Measurements from ENCODE around the gene UVRAG. TPM values are rescaled to one million over a fixed set of nuclear protein-coding genes. Genes with fewer than 3 reads are reported as not detected.

Gene UVRAG
- total and polyA plus RNA-seq, 2 of the 4 experiments (the other 2 are of a cell fraction), result 5.6 to 10.9 TPM

DNA sequence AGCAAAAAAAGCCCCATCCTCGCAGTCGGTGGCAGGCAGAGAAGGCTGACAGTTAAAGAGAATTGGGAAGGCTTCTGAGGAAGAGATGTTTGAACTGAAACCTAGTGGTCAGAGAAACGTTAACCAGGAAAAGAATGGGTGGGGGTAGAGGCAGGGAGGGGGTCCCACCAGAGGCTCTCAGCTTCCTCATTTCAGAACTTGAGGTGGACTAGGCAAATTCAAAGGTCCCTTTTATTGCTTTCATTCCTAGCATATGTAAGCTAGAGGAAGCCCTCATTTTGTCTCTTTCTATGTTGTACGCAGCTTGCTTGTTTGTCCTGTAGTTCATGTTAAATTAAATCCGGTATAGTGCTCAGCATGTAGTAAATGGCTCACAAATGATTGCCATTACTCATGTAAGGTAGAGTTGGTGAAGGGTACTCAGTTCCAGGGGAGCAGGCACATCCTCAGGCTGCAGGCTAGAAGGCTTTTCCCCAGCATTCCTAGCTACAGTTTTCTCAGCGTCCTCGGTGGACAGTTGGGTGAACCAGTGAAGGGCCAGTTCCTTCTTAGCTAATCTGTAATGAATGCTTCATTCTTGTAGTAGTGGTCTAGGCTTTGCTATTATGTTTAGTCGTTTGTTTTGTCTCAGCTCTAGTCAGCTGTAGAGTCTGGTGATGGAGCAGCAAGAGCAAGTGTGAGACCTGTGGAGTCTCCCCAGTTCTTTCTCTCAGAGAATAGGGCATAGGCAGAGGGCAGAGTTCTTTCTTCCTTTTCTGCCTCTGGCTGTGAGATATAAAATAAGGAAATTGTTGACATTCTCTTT lies 58.6 kb downstream of the UVRAG start:
- Histone ChIP-seq H3K23ac (ENCODE audit: low read depth, low read length) (no peak overlapping the region), H3K9me1 (ENCODE audit: insufficient read depth, low read length) (no peaks in the 10 kb centered on the region), H2BK20ac (ENCODE audit: low read depth, low read length) (no peak overlapping the region), H4K5ac (ENCODE audit: low read depth, low read length) (no peak overlapping the region), H3K9ac (ENCODE audit: low read depth, low read length) (no peak overlapping the region), H3K4me2 (ENCODE audit: low read depth, low read length) (no peak overlapping the region), H3K79me1 (ENCODE audit: low read depth in 1 of 2, low read length in 2 of 2) (0 out of 4 replicates have a peak, but pooled peaks cover 0 to 4% of the 10 kb centered on the region in 2 experiments), H3K27me3 (ENCODE audit: control insufficient read depth, insufficient read depth, low read length) (no peaks in the 10 kb centered on the region), H3K4me1 (ENCODE audit: control insufficient read depth, insufficient read depth, low read length) (no peaks in the 10 kb centered on the region), H3K14ac (replicated peaks; ENCODE audit: low read depth, low read length) (no peak overlapping the region), H4K20me1 (ENCODE audit: insufficient read depth, low read length) (no peaks in the 10 kb centered on the region; the same call in 1 of the 2 replicates), H2BK5ac (ENCODE audit: low read depth, low read length, poor library complexity, severe bottlenecking) (no peak overlapping the region), H2BK120ac (ENCODE audit: low read depth, low read length) (no peak overlapping the region), H3K4me3 (ENCODE audit: insufficient read depth, low read depth, low read length) (no peak overlapping the region), H2AK5ac (ENCODE audit: low read depth, low read length) (no peak overlapping the region), H4K91ac (ENCODE audit: insufficient read depth, low read depth, low read length) (no peak overlapping the region), H3K18ac (ENCODE audit: low read depth, low read length) (no peak overlapping the region), H3K27ac (ENCODE audit: insufficient read depth, low read length) (no peak overlapping the region), H3K4ac (ENCODE audit: low read depth, low read length) (no peak overlapping the region), H2BK15ac (ENCODE audit: low read depth, low read length) (no peak overlapping the region), H3K36me3 (ENCODE audit: control insufficient read depth, insufficient read depth, low read length) (0 out of 2 replicates have a peak, but pooled peaks cover 1% of the 10 kb centered on the region), H2AFZ (replicated peaks; ENCODE audit: low read length, poor library complexity) (no peak overlapping the region), H2AK9ac (replicated peaks; ENCODE audit: low read depth, low read length, poor library complexity) (no peak overlapping the region), H4K8ac (ENCODE audit: low read depth in 2 of 2, low read length in 2 of 2) (no peak overlapping the region), H3K56ac (ENCODE audit: extremely low read depth, insufficient read depth, low read length) (no peak overlapping the region), H3K9me3 (ENCODE audit: control insufficient read depth, insufficient read depth, low read length) (no peaks in the 10 kb centered on the region)
- intact Hi-C loops (cut with micrococcal nuclease), result no loop called here
- TF ChIP-seq RCOR1 (IDR thresholded peaks at IDR 0.05; ENCODE audit: insufficient replicate concordance, low read length) (no peak), BHLHE40 (IDR thresholded peaks at IDR 0.05; ENCODE audit: low read depth, low read length) (no peak), SMC3 (IDR thresholded peaks at IDR 0.05; ENCODE audit: low read depth, low read length) (no peak), FOS (IDR thresholded peaks at IDR 0.05; ENCODE audit: low read depth, low read length) (no peak), RFX5 (IDR thresholded peaks at IDR 0.05; ENCODE audit: low read depth, low read length) (no peak), NFE2L2 (IDR thresholded peaks at IDR 0.05; ENCODE audit: low read depth, low read length) (no peak), CEBPB (IDR thresholded peaks at IDR 0.05; ENCODE audit: low read depth, low read length) (no peak), RAD21 (IDR thresholded peaks at IDR 0.05; ENCODE audit: low read length) (no peak), MAFK (IDR thresholded peaks at IDR 0.05; ENCODE audit: low read depth, low read length) (no peak), MAZ (IDR thresholded peaks at IDR 0.05; ENCODE audit: borderline replicate concordance, low read depth, low read length) (no peak)
- TF ChIP-seq, protein P1, sequence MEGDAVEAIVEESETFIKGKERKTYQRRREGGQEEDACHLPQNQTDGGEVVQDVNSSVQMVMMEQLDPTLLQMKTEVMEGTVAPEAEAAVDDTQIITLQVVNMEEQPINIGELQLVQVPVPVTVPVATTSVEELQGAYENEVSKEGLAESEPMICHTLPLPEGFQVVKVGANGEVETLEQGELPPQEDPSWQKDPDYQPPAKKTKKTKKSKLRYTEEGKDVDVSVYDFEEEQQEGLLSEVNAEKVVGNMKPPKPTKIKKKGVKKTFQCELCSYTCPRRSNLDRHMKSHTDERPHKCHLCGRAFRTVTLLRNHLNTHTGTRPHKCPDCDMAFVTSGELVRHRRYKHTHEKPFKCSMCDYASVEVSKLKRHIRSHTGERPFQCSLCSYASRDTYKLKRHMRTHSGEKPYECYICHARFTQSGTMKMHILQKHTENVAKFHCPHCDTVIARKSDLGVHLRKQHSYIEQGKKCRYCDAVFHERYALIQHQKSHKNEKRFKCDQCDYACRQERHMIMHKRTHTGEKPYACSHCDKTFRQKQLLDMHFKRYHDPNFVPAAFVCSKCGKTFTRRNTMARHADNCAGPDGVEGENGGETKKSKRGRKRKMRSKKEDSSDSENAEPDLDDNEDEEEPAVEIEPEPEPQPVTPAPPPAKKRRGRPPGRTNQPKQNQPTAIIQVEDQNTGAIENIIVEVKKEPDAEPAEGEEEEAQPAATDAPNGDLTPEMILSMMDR (conservative IDR thresholded peaks at IDR 0.05; ENCODE audit: low read depth, low read length), result no peak
- CTCF ChIA-PET, result interaction anchor here (0.6 to 1.0 kb wide), 2 partner anchors 12 to 25 kb away, joined by 3 read pairs; no protein-coding TSS in a partner anchor
- POLR2A ChIA-PET (ENCODE audit: unreplicated experiment), result no interaction called here
- DNase-seq, result no peak
- ATAC-seq (ENCODE audit: low read depth), result no peak
- dilution Hi-C loops (cut with HindIII; ENCODE audit: low sequenced_read_pairs, unreplicated experiment), result no loop called here
- WGBS, 2 experiments (ENCODE audit: extremely low coverage in 2 of 2, insufficient read length in 1 of 2), result no CpG with 5 or more reads among the region's 8 CpGs
- no TSS peak for BruUV-seq (replicated peaks)
- in situ Hi-C loops (cut with MboI; ENCODE audit: low sequenced_read_pairs), result no loop called here

Measured in IMR-90 (cell line).